Suprapubic skin (tissue), 4 donors: Measurements from ENCODE around the gene IGF2BP3. TPM values are rescaled to one million over a fixed set of nuclear protein-coding genes. Genes with fewer than 3 reads are reported as not detected.

Experiments used
- DNase-seq, 2 donors: peaks; one replicate each; pipeline ENCODE4 v3.0.0-alpha.2; 2019; ENCODE audit warnings: low spot score in 2 of 2
- H3K27ac ChIP-seq: fragments of 200-600 bp; sonication (generic); one replicate; pipeline ENCODE4 v1.5.1; 2019
- H3K27me3 ChIP-seq: fragments of 200-600 bp; sonication (generic); one replicate; pipeline ENCODE4 v1.5.1; 2019
- H3K36me3 ChIP-seq: fragments of 200-600 bp; sonication (generic); one replicate; pipeline ENCODE4 v1.5.1; 2019
- H3K4me1 ChIP-seq: fragments of 200-600 bp; sonication (generic); one replicate; pipeline ENCODE4 v1.5.1; 2019
- H3K4me3 ChIP-seq: fragments of 200-600 bp; sonication (generic); one replicate; pipeline ENCODE4 v1.5.1; 2019; ENCODE audit warnings: mild to moderate bottlenecking
- H3K9me3 ChIP-seq: fragments of 200-600 bp; sonication (generic); one replicate; pipeline ENCODE4 v1.5.1; 2019
- EP300 ChIP-seq: sonication (generic); formaldehyde crosslinking; IDR thresholded peaks from one replicate; pipeline ENCODE4 v1.6.1; 2017; ENCODE audit warnings: antibody characterized with exemption
- POLR2A ChIP-seq, 2 donors: fragments of 450-650 bp; IDR thresholded peaks; one replicate each; pipeline ENCODE4 v1.6.1; 2017; ENCODE audit warnings: antibody characterized with exemption in 2 of 2, mild to moderate bottlenecking in 2 of 2, moderate library complexity in 2 of 2
- POLR2AphosphoS5 ChIP-seq, 3 donors: sonication (generic); formaldehyde crosslinking; IDR thresholded peaks; one replicate each; pipeline ENCODE4 v1.6.1; 2017; ENCODE audit warnings: antibody characterized with exemption in 3 of 3
- WGBS: methylation state at CpG from one replicate; pipeline ENCODE4 v1.1.5; 2018; 5-methylcytosine and 5-hydroxymethylcytosine counted together
- total RNA-seq, 4 donors: library from RNA; depleted of rRNA; stranded (reverse); fragments of >200 nt; gene quantifications; one replicate each; pipeline ENCODE4 v1.1.0, GENCODE V29; 2016
- TF ChIP-seq, protein P1 (sequence below), 2 donors: fragments of 200-600 bp in 1 of 2; fragments of 450-650 bp in 1 of 2; sonication (generic) in 1 of 2; IDR thresholded peaks; one replicate each; pipeline ENCODE4 v1.5.1; 2016 to 2019; ENCODE audit warnings: antibody characterized with exemption in 2 of 2, mild to moderate bottlenecking in 1 of 2, moderate library complexity in 1 of 2

The IGF2BP3 gene
- total RNA-seq, 4 donors from 2014 or later: 0.47 to 1.9 TPM; not detected in 2

DNA sequence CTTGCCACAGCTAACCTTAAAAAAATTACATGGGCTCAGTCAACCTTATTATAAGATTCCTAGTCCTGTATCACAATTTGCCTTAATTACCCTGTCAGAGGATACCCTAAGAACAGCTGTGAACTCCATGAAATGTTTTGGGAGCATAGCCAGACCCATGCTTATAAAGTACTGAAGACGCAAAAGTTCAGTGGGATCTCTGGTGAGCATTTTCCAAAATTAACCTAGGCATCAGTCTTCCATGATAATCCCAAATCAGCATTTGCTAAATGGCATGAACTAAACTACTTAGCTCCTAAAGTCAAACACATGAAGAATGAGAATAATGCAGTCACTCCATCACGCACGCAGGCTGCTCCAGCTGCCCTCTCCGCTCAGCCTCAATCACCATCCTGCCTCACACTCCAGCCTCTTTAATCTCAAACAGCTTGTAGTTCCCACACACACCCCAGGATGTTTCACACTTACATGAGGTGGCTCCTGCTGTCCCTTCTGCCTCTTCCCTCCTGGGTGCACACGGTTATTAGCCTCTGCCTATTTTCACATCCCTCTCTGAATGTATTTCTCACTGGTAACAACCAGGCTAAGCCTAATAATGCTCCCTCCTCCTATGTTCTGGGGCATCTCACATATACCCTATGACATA lies 15.3 kb downstream of the IGF2BP3 start:
- no peak for DNase-seq
- Histone ChIP-seq H3K4me3 (no peak overlapping the region), H3K36me3 (no peaks in the 10 kb centered on the region), H3K4me1 (no peaks in the 10 kb centered on the region), H3K27me3 (peaks cover 67% of the 10 kb centered on the region), H3K27ac (no peak overlapping the region), H3K9me3 (no peaks in the 10 kb centered on the region)
- WGBS: 88% methylated on average over 5 of the region's 5 CpGs
- TF ChIP-seq POLR2AphosphoS5 (IDR thresholded peaks at IDR 0.05) (no peak), POLR2A (IDR thresholded peaks at IDR 0.05) (no peak), EP300 (no peak)
- TF ChIP-seq, protein P1, sequence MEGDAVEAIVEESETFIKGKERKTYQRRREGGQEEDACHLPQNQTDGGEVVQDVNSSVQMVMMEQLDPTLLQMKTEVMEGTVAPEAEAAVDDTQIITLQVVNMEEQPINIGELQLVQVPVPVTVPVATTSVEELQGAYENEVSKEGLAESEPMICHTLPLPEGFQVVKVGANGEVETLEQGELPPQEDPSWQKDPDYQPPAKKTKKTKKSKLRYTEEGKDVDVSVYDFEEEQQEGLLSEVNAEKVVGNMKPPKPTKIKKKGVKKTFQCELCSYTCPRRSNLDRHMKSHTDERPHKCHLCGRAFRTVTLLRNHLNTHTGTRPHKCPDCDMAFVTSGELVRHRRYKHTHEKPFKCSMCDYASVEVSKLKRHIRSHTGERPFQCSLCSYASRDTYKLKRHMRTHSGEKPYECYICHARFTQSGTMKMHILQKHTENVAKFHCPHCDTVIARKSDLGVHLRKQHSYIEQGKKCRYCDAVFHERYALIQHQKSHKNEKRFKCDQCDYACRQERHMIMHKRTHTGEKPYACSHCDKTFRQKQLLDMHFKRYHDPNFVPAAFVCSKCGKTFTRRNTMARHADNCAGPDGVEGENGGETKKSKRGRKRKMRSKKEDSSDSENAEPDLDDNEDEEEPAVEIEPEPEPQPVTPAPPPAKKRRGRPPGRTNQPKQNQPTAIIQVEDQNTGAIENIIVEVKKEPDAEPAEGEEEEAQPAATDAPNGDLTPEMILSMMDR (IDR thresholded peaks at IDR 0.05): no peak

DNA sequence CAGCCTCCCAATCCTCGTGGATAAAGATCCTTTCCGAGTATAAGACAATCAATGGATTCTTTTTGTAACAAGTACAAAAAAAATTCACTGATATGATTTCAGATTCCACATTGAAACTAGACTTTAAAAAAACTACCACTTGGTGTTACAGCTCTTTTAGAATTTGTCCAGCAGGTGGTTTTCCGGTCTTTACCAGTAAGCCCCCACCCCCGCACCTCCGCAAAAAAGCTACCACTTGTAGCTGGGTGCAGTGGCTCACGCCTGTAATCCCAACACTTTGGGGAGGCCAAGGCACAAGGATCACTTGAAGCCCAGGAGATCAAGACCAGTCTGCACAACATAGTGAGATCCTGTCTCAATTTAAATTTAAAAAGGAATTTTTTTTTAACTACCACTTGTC lies 19.8 kb downstream of the IGF2BP3 start:
- Histone ChIP-seq H3K4me3 (no peak overlapping the region), H3K27ac (no peak overlapping the region), H3K9me3 (no peaks in the 10 kb centered on the region), H3K27me3 (peaks cover 36% of the 10 kb centered on the region), H3K4me1 (no peaks in the 10 kb centered on the region), H3K36me3 (no peaks in the 10 kb centered on the region)
- no peak for DNase-seq
- WGBS: 75% methylated on average over 6 of the region's 6 CpGs
- TF ChIP-seq, protein P1 (IDR thresholded peaks at IDR 0.05): no peak
- TF ChIP-seq POLR2AphosphoS5 (IDR thresholded peaks at IDR 0.05): no peak
- no peak for TF ChIP-seq EP300
- no peak for TF ChIP-seq POLR2A (IDR thresholded peaks at IDR 0.05)

DNA sequence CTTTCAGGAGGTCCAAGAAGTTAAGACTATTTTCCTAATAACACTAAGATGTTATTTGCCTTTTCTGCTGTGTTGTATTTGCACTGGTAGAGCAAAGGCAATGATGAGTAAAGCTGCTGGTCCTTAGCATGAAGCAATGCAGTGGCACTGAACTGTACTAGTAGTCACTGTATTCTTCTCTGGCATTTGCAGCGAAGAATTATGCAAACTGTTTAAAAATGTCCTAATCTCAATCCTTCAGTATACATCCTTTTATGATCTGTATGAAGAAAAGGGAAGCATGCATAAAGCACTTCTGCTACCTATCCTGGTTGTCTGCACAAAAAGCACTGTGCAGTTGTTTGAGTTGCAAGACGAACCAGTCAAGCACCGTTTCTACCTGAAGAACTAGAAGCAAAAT lies 20.4 kb downstream of the IGF2BP3 start:
- Histone ChIP-seq H3K9me3 (no peaks in the 10 kb centered on the region), H3K4me1 (no peaks in the 10 kb centered on the region), H3K4me3 (no peak overlapping the region), H3K27ac (no peak overlapping the region), H3K27me3 (peaks cover 32% of the 10 kb centered on the region), H3K36me3 (no peaks in the 10 kb centered on the region)
- no peak for TF ChIP-seq POLR2AphosphoS5 (IDR thresholded peaks at IDR 0.05)
- no peak for TF ChIP-seq POLR2A (IDR thresholded peaks at IDR 0.05)
- TF ChIP-seq EP300: no peak
- TF ChIP-seq, protein P1 (IDR thresholded peaks at IDR 0.05): no peak
- 89% methylated on average over 3 of the region's 3 CpGs for WGBS
- DNase-seq: no peak

DNA sequence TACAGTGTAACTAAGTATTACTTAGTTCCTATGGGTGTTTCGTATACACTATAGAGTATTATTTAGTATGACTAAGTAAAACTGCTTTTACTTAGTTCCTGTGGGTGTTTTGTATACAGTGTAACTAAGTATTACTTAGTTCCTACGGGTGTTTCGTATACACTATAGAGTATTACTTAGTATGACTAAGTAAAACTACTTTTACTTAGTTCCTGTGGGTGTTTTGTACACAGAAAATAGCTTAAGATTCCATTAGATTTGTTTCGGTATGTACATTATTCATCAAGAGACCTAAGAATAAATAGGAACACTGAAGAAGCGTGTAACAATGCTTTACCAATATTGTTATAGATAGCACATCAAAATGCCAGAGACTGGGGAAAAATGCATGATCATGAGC lies 25.0 kb downstream of the IGF2BP3 start:
- 87% methylated on average over 5 of the region's 5 CpGs for WGBS
- Histone ChIP-seq H3K27me3 (peaks cover 13% of the 10 kb centered on the region), H3K4me1 (no peaks in the 10 kb centered on the region), H3K4me3 (no peak overlapping the region), H3K36me3 (no peaks in the 10 kb centered on the region), H3K27ac (no peak overlapping the region), H3K9me3 (no peaks in the 10 kb centered on the region)
- TF ChIP-seq POLR2AphosphoS5 (IDR thresholded peaks at IDR 0.05) (no peak), EP300 (no peak), POLR2A (IDR thresholded peaks at IDR 0.05) (no peak)
- TF ChIP-seq, protein P1 (IDR thresholded peaks at IDR 0.05): no peak
- DNase-seq: no peak

DNA sequence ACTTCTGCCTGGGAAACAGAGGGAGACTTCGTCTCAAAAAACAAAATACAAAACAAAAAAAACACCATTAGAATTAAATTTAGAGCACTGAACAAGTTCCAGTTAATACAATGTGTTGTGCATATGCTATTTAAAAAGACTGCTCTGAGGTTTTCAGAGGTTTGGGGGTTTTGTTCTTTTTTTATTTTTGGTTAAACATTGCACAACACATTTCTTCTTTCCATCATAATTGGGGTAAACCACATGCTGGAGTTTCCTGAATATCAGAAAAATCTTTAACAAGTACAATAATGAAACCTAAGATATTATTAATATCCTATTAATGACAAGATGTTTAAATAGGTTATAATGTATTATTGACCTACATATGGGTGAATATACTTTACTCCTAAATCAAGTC lies 26.3 kb downstream of the IGF2BP3 start:
- no peak for TF ChIP-seq POLR2A (IDR thresholded peaks at IDR 0.05)
- TF ChIP-seq EP300: no peak
- TF ChIP-seq, protein P1 (IDR thresholded peaks at IDR 0.05): no peak
- no peak for TF ChIP-seq POLR2AphosphoS5 (IDR thresholded peaks at IDR 0.05)

More for the DNA sequence above, 26.3 kb downstream of the IGF2BP3 start:
- H3K4me3 ChIP-seq: no peak overlapping the region
- H3K9me3 ChIP-seq: no peaks in the 10 kb centered on the region
- H3K27me3 ChIP-seq: peaks cover 7% of the 10 kb centered on the region
- no peak overlapping the region for H3K27ac ChIP-seq
- no peak for DNase-seq
- H3K36me3 ChIP-seq: no peaks in the 10 kb centered on the region
- H3K4me1 ChIP-seq: no peaks in the 10 kb centered on the region
- 49% methylated on average over 1 of the region's 1 CpG for WGBS
